Cardiac septum (tissue), 1 donor: Measurements from ENCODE around the gene CLK2. TPM values are rescaled to one million over a fixed set of nuclear protein-coding genes. Genes with fewer than 3 reads are reported as not detected.

Source experiments
- DNase-seq: peaks from one replicate; pipeline ENCODE4 v3.0.0-alpha.2; 2020; ENCODE audit warnings: low spot score
- intact Hi-C: fragments of 100-400 bp; cut with DNase I; formaldehyde crosslinking; loops from one replicate; pipeline ENCODE4 v1.14.0; 2022
- long read RNA-seq: library from polyadenylated mRNA; unstranded; transcript quantifications from one replicate; pipeline ENCODE4 v2.0.0, GENCODE V29; 2021
- total RNA-seq: library from RNA; stranded (reverse); fragmentation: NEBNext Ultra II Directional; extraction: Animal tissue kit (Norgen Biotek cat#: 25700); gene quantifications from one replicate; pipeline ENCODE4 v1.2.1, GENCODE V29; 2021
- donor health status: DM: no; HTN: no; CAD: no.

The CLK2 gene
- total RNA-seq = 24.7 TPM
- long read RNA-seq, transcript CLK2-203 (13 exons, 2,166 nt) = major isoform, 23 of 57 reads
- long read RNA-seq, transcript CLK2-202 (13 exons, 1,934 nt) = minor isoform, 6 of 57 reads
- long read RNA-seq, partial matches to known transcripts = 5 of 57 reads
- long read RNA-seq, other reads (novel, unspliced or antisense) = 21 of 57 reads

- DNase-seq = peak; percentile 98
- intact Hi-C loops = no loop called here
Observed at GRCh38 chr1:155273343-155274245, at the start of gene CLK2. TSS of gene CLK2 (minus strand) at chr1:155273504. CDS start at chr1:155270977, 2,527 bp downstream.

GRCh38 chr1:155322571-155322952 is 49.3 kb upstream of the CLK2 start:
- intact Hi-C loops = loop anchor here (2.0 kb wide), 1 partner anchor 72 kb away; no protein-coding TSS in a partner anchor
- no peak for DNase-seq

DNA sequence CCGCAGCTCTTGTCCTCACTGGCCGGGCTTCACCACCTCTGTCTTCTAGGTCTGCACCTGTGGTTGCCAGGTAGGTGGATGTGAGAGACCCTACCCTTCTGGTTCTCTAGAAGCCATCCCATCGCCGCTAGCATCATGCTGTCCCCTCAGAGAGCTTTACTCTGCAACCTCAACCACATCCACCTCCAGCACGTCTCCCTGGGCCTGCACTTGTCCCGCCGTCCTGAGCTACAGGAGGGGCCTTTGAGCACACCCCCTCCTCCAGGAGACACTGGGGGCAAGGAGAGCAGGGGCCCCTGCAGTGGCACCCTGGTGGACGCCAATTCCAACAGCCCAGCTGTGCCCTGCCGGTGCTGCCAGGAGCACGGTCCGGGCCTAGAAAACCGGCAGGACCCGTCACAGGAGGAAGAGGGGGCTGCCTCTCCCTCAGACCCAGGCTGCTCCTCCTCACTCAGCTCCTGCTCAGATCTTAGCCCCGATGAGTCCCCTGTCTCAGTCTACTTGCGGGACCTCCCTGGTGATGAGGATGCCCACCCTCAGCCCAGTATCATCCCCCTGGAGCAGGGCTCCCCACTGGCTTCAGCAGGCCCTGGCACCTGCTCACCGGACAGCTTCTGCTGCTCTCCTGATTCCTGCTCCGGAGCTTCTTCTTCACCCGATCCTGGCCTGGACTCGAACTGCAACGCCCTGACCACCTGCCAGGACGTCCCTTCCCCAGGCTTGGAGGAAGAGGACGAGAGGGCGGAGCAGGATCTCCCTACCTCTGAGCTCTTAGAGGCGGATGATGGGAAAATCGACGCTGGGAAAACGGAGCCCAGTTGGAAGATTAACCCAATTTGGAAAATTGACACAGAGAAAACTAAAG is 48.6 kb upstream of the CLK2 start:
- intact Hi-C loops = loop anchor here (2.0 kb wide), 1 partner anchor 71 kb away; no protein-coding TSS in a partner anchor
- no peak for DNase-seq

DNA sequence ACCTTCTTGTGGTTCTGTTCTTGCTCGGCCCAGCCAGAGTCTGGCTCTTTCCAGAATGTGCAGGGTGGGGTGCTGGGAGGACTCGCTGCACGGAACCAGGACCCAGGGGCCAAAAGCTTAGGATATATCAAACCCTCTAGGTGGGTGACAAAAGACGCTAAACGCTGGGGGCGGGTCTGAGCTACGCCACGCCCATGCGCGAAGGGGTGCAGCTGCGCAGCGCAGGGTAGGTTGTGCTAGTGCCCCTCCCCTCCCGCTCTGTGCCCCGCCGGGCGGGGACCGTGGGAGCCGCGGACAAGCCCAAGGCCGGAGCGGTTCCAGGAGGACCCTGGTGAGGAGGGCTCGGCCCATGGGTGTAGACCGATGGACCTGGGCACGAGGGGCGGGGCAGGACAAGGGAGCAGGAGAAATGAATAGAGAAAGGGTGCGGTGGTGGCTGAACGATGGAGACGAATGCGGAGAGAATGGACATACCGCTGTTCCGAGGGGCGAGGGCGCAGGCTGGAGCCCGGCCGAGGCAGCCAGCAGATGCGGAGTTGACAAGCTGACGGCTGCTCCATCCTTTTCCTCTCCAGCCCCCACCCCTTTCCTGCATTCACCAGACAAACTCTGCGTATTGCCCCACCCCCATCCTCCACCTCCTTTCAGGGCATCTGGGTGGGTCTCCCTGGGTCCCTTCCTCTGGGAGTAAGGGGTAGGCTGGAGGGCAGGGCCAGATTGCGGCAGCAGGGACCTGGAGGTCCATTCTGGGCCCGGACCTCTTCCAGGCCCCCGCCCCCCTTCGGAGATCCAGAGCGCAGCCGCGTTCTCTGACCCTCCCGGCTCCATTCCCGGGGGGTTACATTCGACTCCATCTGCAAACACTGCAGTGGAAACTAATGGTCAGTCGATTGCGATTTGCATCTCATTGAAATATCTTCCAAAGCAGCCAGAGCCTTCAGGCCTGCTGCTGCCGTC is 47.6 kb upstream of the CLK2 start, which contains the start of gene RUSC1:
Gene RUSC1 (plus strand): TSS at position 234 of the 957 bp plus-strand sequence. CDS start 880 bp downstream, outside the sequence.
- intact Hi-C loops = no loop called here
- DNase-seq = peak; percentile 93

GRCh38 chr1:155320252-155320651 is 46.9 kb upstream of the CLK2 start:
- no peak for DNase-seq
- intact Hi-C loops = no loop called here

GRCh38 chr1:155319536-155319935 is 46.2 kb upstream of the CLK2 start:
- DNase-seq = peak; percentile 35
- intact Hi-C loops = no loop called here

DNA sequence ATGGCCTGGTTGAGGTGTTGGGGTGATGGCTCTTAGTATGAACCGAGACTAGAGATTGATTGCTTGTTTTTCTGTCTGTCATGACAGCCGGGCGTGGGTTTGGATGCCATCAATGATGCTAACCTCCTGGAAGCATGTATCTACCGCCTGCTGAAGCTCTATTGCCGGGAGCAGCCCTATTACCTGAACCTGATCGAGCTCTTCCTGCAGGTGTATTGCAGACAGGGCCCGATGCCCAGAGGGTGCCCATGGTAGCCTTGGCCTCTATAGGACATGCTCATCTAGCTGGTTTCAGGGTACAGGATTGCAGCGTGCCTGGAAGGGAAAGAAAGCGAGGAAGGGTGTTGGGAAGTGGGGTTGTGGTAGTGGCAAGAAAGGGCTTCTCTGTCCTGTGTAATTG is 44.8 kb upstream of the CLK2 start:
- intact Hi-C loops = no loop called here
- no peak for DNase-seq

- no peak for DNase-seq
- intact Hi-C loops = no loop called here
Observed at GRCh38 chr1:155316922-155317321, 43.6 kb upstream of the CLK2 start.

- no peak for DNase-seq
- intact Hi-C loops = no loop called here
Observed at GRCh38 chr1:155313261-155313660, 40.0 kb upstream of the CLK2 start.

- intact Hi-C loops = loop anchor here (1.0 to 2.0 kb wide), 3 partner anchors 14 to 55 kb away; partner anchors contain the start of genes ENTREP3 and HCN3
- no peak for DNase-seq
Observed at GRCh38 chr1:155309423-155310021, 36.2 kb upstream of the CLK2 start.

DNA sequence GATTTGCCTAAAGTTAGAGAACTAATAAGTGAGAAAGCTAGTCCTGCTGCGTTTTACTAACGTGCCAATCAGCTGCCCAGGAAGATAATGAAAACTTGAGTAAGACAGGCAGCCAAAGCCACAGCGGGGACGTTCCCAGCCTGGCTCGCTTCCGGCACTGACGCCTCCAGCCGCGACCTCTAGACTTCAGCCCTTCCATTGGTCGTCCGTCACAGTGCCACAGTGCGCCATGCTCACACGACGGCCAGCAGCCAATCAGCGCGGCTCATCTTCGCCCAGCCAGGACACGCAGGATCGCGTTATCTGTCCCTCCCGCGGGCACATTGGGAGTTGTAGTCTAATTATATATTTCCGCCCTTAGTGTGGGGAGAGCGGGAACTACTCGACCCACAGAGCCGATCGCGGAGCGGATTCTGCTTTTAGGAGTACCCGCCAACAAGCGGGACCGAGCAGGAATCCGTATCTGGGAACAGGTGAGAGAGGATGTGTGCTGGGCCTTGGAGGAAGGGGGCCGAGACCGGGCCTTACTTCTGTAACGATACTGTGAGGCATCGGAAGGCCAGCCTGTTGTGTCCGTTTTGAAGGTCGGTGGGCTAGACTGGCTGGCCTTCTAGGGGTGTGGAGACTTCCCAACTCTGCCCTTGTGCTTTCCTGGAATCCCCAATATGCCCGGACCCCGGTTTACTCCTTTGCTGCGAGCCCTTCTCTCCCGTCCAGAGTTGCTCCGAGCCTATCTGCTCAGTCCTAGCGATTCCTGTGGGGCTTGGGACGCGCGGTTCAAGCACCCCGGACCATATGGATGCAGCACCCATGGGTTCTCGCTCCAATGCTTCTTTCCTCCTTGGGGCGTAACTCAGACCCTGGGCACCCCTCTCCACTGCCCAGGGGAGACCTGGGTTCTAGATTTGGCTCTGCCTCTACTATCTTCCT is 35.5 kb upstream of the CLK2 start, which contains the start of gene FDPS:
Gene FDPS (plus strand): TSS at position 374 of the 930 bp plus-strand sequence. CDS start 924 bp downstream, outside the sequence.
- intact Hi-C loops = loop anchor here (1.0 to 2.0 kb wide), 3 partner anchors 15 to 54 kb away; partner anchors contain the start of genes ENTREP3 and HCN3
- peak; percentile 100 for DNase-seq

GRCh38 chr1:155307247-155307740 is 34.0 kb upstream of the CLK2 start:
- intact Hi-C loops = no loop called here
- DNase-seq = no peak

GRCh38 chr1:155305881-155306391 is 32.6 kb upstream of the CLK2 start:
- no peak for DNase-seq
- intact Hi-C loops = no loop called here

GRCh38 chr1:155304558-155305063 is 31.3 kb upstream of the CLK2 start:
- intact Hi-C loops = no loop called here
- DNase-seq = no peak

DNA sequence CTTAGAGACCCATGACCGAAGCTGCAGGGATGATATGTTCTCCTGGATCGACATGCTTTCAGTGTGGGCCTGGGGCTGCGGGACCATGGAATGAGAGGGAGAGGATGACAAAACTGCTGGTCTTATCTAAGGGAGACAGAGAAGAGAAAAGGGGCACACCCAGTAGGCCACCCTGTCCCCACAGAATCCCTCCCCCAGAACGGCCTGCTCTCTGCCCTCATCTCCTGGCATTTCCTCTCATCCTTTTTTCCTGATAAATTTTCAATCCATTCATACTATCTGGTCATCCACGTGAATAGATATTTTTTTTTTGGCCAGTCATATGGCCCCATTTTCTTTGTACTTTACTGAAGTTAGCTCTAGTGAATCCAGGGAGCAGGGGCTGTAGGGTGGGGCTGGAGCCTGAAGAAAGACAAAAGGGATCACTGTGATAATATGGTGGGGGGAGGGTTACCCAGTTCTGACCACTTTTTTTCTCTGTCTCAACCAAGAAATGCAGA is 28.1 kb upstream of the CLK2 start, which contains the start of gene PKLR:
Gene PKLR (minus strand): TSS at position 97 of the 500 bp plus-strand sequence. CDS start 43 bp downstream, at position 54.
- intact Hi-C loops = no loop called here
- DNase-seq = no peak
